HepG2 (cell line): Measurements from ENCODE around the gene POLE. TPM values are rescaled to one million over a fixed set of nuclear protein-coding genes. Genes with fewer than 3 reads are reported as not detected.

Experiments used
- ATAC-seq: fragments of 200-7000 bp; cut with Tn5 transposase; 3 replicates; pipeline ENCODE4 v1.9.1; 2020; ENCODE audit warnings: mild to moderate bottlenecking, moderate library complexity
- BruUV-seq: library from RNA; stranded (reverse); fragments of 400-500 nt; replicated peaks from 2 replicates; lab custom pipeline; 2021; lab: Mats Ljungman, UMichigan
- CTCF ChIA-PET: fragments of 300-600 bp; formaldehyde crosslinking; extraction: SDS; loops from one replicate; lab custom pipeline; 2021; ENCODE audit warnings: low total read pairs, inconsistent platforms, low intra/inter-chr PET ratio; lab: Yijun Ruan, JAX
- POLR2A ChIA-PET: fragments of 350-600 bp; sonication (Branson Sonifier 250); formaldehyde crosslinking; loops from one replicate; lab custom pipeline; 2020; ENCODE audit warnings: antibody characterized with exemption, inconsistent platforms; lab: Yijun Ruan, JAX
- DNase-seq: peaks from one replicate; pipeline ENCODE4 v3.0.0-alpha.2; 2015; ENCODE audit warnings: low spot score
- FAIRE-seq: peaks from 3 replicates; lab custom pipeline; 2011; peaks lifted over from hg19 to GRCh38; lab: Jason Lieb, UNC
- H2AFZ ChIP-seq: one replicate; pipeline ENCODE4 v1.6.1; 2011; ENCODE audit warnings: low read length, inconsistent platforms
- H3K27ac ChIP-seq: fragments of 300-600 bp; 3 replicates; pipeline ENCODE4 v1.8.0; 2011; ENCODE audit warnings: mixed run types, mild to moderate bottlenecking, mixed read lengths, low read length, inconsistent platforms; ENCODE audit not compliant: insufficient read depth; ENCODE audit errors: extremely low read length
- H3K27me3 ChIP-seq, 2 experiments: fragments of 200-600 bp in 1 of 2; 2 replicates in 1 of 2; 3 replicates in 1 of 2; pipeline versions ENCODE4 v1.6.0 to v1.8.0; 2011; ENCODE audit warnings: low read length in 2 of 2, mild to moderate bottlenecking in 2 of 2, moderate library complexity in 2 of 2, inconsistent platforms in 1 of 2; ENCODE audit not compliant: insufficient read depth in 2 of 2, control insufficient read depth in 1 of 2
- H3K36me3 ChIP-seq, 2 experiments: fragments of 200-600 bp in 1 of 2; replicated peaks in 1 of 2; 2 replicates in 1 of 2; 3 replicates in 1 of 2; pipeline versions ENCODE4 v1.5.1 to v1.8.0; 2011; ENCODE audit warnings: low read length in 2 of 2, inconsistent platforms in 1 of 2; ENCODE audit not compliant: insufficient read depth in 2 of 2, control insufficient read depth in 1 of 2
- H3K4me1 ChIP-seq: 2 replicates; pipeline ENCODE4 v1.5.1; 2012; ENCODE audit warnings: low read length, inconsistent platforms; ENCODE audit not compliant: insufficient read depth
- H3K4me2 ChIP-seq: 2 replicates; pipeline ENCODE4 v1.6.0; 2011; ENCODE audit warnings: low read depth, low read length, inconsistent platforms
- H3K4me3 ChIP-seq, 3 experiments: fragments of 200-600 bp in 1 of 3; sonication (generic), shearing (Covaris generic) in 1 of 3; replicated peaks in 1 of 3; 2 replicates each; pipeline ENCODE4 v1.5.1; 2011 to 2016; ENCODE audit warnings: low read length in 3 of 3, inconsistent platforms in 2 of 3, low read depth in 2 of 3, mild to moderate bottlenecking in 2 of 3, control low read depth in 1 of 3, mixed read lengths in 1 of 3; ENCODE audit not compliant: insufficient read depth in 1 of 3
- H3K79me2 ChIP-seq: one replicate; pipeline ENCODE4 v1.6.1; 2011; ENCODE audit warnings: low read length, inconsistent platforms; ENCODE audit not compliant: insufficient read depth
- H3K9ac ChIP-seq: 2 replicates; pipeline ENCODE4 v1.6.0; 2011; ENCODE audit warnings: mild to moderate bottlenecking, low read depth, low read length, inconsistent platforms; ENCODE audit not compliant: insufficient read depth
- H3K9me3 ChIP-seq: 2 replicates; pipeline ENCODE4 v1.5.1; 2012; ENCODE audit warnings: mild to moderate bottlenecking, low read length
- H4K20me1 ChIP-seq: 2 replicates; pipeline ENCODE4 v1.6.0; 2011; ENCODE audit warnings: inconsistent platforms, mild to moderate bottlenecking, low read length, moderate library complexity; ENCODE audit not compliant: insufficient read depth
- ARNT2 ChIP-seq: sonication (generic); formaldehyde crosslinking; IDR thresholded peaks from 2 replicates; pipeline ENCODE4 v1.8.0; 2022; ENCODE audit warnings: mild to moderate bottlenecking, low read depth, missing genetic modification reagents, moderate library complexity
- DDIT3 ChIP-seq: sonication (generic); formaldehyde crosslinking; IDR thresholded peaks from 2 replicates; pipeline ENCODE4 v1.4.0; 2020; ENCODE audit warnings: mild to moderate bottlenecking, missing genetic modification reagents
- FOXP1 ChIP-seq, 2 experiments: fragments of 450-650 bp in 1 of 2; IDR thresholded peaks; 2 replicates each; pipeline ENCODE4 v1.6.1; 2017 to 2018; ENCODE audit warnings: antibody characterized with exemption in 1 of 2
- HNRNPUL1 ChIP-seq: fragments of 200-400 bp; formaldehyde crosslinking; IDR thresholded peaks from 2 replicates; pipeline ENCODE4 v1.6.1; 2017; ENCODE audit warnings: low read depth, mild to moderate bottlenecking, low read length, moderate library complexity
- HOXD1 ChIP-seq: sonication (generic); formaldehyde crosslinking; IDR thresholded peaks from 2 replicates; pipeline ENCODE4 v1.5.0; 2020; ENCODE audit warnings: missing genetic modification reagents
- MLLT10 ChIP-seq: sonication (generic); formaldehyde crosslinking; IDR thresholded peaks from 2 replicates; pipeline ENCODE4 v1.4.0; 2020; ENCODE audit warnings: missing genetic modification reagents
- TERF1 ChIP-seq: sonication (generic); formaldehyde crosslinking; IDR thresholded peaks from 2 replicates; pipeline ENCODE4 v1.8.0; 2022; ENCODE audit warnings: mild to moderate bottlenecking, missing genetic modification reagents, moderate library complexity
- ZBTB33 ChIP-seq: sonication (generic); formaldehyde crosslinking; IDR thresholded peaks from 2 replicates; pipeline ENCODE4 v1.4.0; 2020; ENCODE audit warnings: missing genetic modification reagents
- ZFY ChIP-seq: sonication (generic); formaldehyde crosslinking; IDR thresholded peaks from 2 replicates; pipeline ENCODE4 v1.4.0; 2020; ENCODE audit warnings: missing genetic modification reagents
- ZNF121 ChIP-seq: sonication (generic); formaldehyde crosslinking; IDR thresholded peaks from 2 replicates; pipeline ENCODE4 v1.5.0; 2020; ENCODE audit warnings: mild to moderate bottlenecking, missing genetic modification reagents
- ZNF230 ChIP-seq: sonication (generic); formaldehyde crosslinking; IDR thresholded peaks from 2 replicates; pipeline ENCODE4 v1.4.0; 2020; ENCODE audit warnings: mild to moderate bottlenecking, missing genetic modification reagents
- ZNF282 ChIP-seq: fragments of 450-650 bp; IDR thresholded peaks from 2 replicates; pipeline ENCODE4 v1.6.1; 2018; ENCODE audit not compliant: partially characterized antibody
- ZNF329 ChIP-seq: sonication (generic); formaldehyde crosslinking; IDR thresholded peaks from 2 replicates; pipeline ENCODE4 v1.9.0; 2021; ENCODE audit warnings: low read depth, mild to moderate bottlenecking, missing genetic modification reagents
- ZNF790 ChIP-seq: sonication (generic); formaldehyde crosslinking; IDR thresholded peaks from 2 replicates; pipeline ENCODE4 v1.8.0; 2022; ENCODE audit warnings: missing genetic modification reagents, mild to moderate bottlenecking, borderline replicate concordance
- ZSCAN21 ChIP-seq: sonication (generic); formaldehyde crosslinking; IDR thresholded peaks from 2 replicates; pipeline ENCODE4 v1.8.0; 2022; ENCODE audit warnings: mild to moderate bottlenecking, missing genetic modification reagents, moderate library complexity, borderline replicate concordance
- WGBS: methylation state at CpG from one replicate; pipeline ENCODE4 v1.1.6; 2017; ENCODE audit warnings: low lambda C conversion rate; 5-methylcytosine and 5-hydroxymethylcytosine counted together
- in situ Hi-C: cut with HindIII; loops from 2 replicates; pipeline ENCODE4 v1.10.0; 2017; ENCODE audit warnings: low pct_unique_long_range_greater_than_20kb; ENCODE audit not compliant: extremely low pct_ligation_motif_present
- intact Hi-C: fragments of 100-400 bp; cut with micrococcal nuclease; formaldehyde crosslinking; loops from one replicate; pipeline ENCODE4 v1.10.0; 2022; ENCODE audit not compliant: unreplicated experiment
- polyA plus RNA-seq, 8 experiments: library from polyadenylated mRNA; depleted of rRNA in 3 of 8; stranded (reverse) in 7 of 8; unstranded in 1 of 8; fragments of >200 nt; fragmentation: Illumina TruSeq in 4 of 8; extraction: Trizol in 4 of 8; gene quantifications; 2 replicates each; pipeline versions ENCODE4 v1.2.1 to v1.2.3, GENCODE V29; 2011 to 2016; ENCODE audit warnings: low read depth in 4 of 8, missing spikeins in 1 of 8, mixed read lengths in 1 of 8; ENCODE audit not compliant: insufficient read depth in 1 of 8
- total RNA-seq, 5 experiments: library from RNA; depleted of rRNA; stranded (reverse); fragments of >200 nt; fragmentation: Illumina TruSeq; extraction: Trizol; gene quantifications; 2 replicates each; pipeline ENCODE4 v1.2.3, GENCODE V29; 2016; ENCODE audit warnings: low read depth in 1 of 5

Gene POLE
- total and polyA plus RNA-seq, 2 of the 13 experiments (the other 11 are each of a cell fraction or from before 2014, with no cell fraction given): 25.3 to 52.2 TPM

- BruUV-seq: no TSS peak
- intact Hi-C loops: no loop called here
- FAIRE-seq (no peak), ATAC-seq (no peak), DNase-seq (no peak)
- peaks cover 3 to 7% of the 10 kb centered on the region in 2 experiments; a peak in 2 of 5 replicates for H3K36me3 ChIP-seq
- H3K4me2 ChIP-seq: no peak overlapping the region
- POLR2A ChIA-PET: no interaction called here
- H3K27ac ChIP-seq: no peak overlapping the region
- no peaks in the 10 kb centered on the region for H3K4me1 ChIP-seq
- in situ Hi-C loops: no loop called here
- 94% methylated on average over 7 of the region's 12 CpGs for WGBS
- no peaks in the 10 kb centered on the region for H3K79me2 ChIP-seq
- no peaks in the 10 kb centered on the region for H3K27me3 ChIP-seq
- H4K20me1 ChIP-seq: no peaks in the 10 kb centered on the region
- H2AFZ ChIP-seq: no peak overlapping the region
- no peak overlapping the region for H3K4me3 ChIP-seq
- H3K9me3 ChIP-seq: no peaks in the 10 kb centered on the region
- H3K9ac ChIP-seq: no peak overlapping the region
- TF ChIP-seq ZNF121 (CRISPR knock-in tag): no peak
- TF ChIP-seq ZNF329 (CRISPR knock-in tag): peak; percentile 97
- TF ChIP-seq, all 625 proteins: peak for 1
- CTCF ChIA-PET: no interaction called here
Measured at GRCh38 chr12:132580701-132581292, 106.3 kb downstream of the POLE start.

GRCh38 chr12:132579744-132580143, 107.4 kb downstream of the POLE start:
- TF ChIP-seq ZNF790 (CRISPR knock-in tag) (no peak), DDIT3 (CRISPR knock-in tag) (no peak), HOXD1 (CRISPR knock-in tag) (no peak), MLLT10 (CRISPR knock-in tag) (no peak), FOXP1 (IDR thresholded peaks at IDR 0.05) (no peak), FOXP1 (CRISPR knock-in tag; IDR thresholded peaks at IDR 0.05) (no peak), ZSCAN21 (CRISPR knock-in tag) (no peak), HNRNPUL1 (no peak), ZNF230 (CRISPR knock-in tag) (no peak), ZNF282 (no peak), ARNT2 (CRISPR knock-in tag) (no peak), ZFY (no peak), TERF1 (no peak), ZBTB33 (CRISPR knock-in tag) (no peak)
- TF ChIP-seq, all 625 proteins: peak for 0
- POLR2A ChIA-PET: no interaction called here
- no peak for DNase-seq
- Histone ChIP-seq H3K27me3 (no peaks in the 10 kb centered on the region), H3K79me2 (no peaks in the 10 kb centered on the region), H3K4me2 (no peak overlapping the region), H4K20me1 (no peaks in the 10 kb centered on the region), H3K36me3 (peaks cover 3 to 7% of the 10 kb centered on the region in 2 experiments; a peak in 2 of 5 replicates), H2AFZ (no peak overlapping the region), H3K4me1 (no peaks in the 10 kb centered on the region), H3K9ac (no peak overlapping the region), H3K9me3 (no peaks in the 10 kb centered on the region), H3K4me3 (no peak overlapping the region), H3K27ac (no peak overlapping the region)
- no peak for FAIRE-seq
- in situ Hi-C loops: no loop called here
- intact Hi-C loops: no loop called here
- BruUV-seq: no TSS peak
- 95% methylated on average over 12 of the region's 12 CpGs for WGBS
- no peak for ATAC-seq
- CTCF ChIA-PET: no interaction called here
